GM19455 (cell line): ENCODE data around the gene LHB.

Experiments
- ATAC-seq: cut with Tn5 transposase; IDR thresholded peaks from one replicate; pipeline ENCODE4 v1.9.1; 2021; ENCODE audit not compliant: unreplicated experiment

Gene LHB

GRCh38 chr19:49014123-49014869 is 2.6 kb downstream of the LHB start:
- ATAC-seq: no peak

- no peak for ATAC-seq
Observed at GRCh38 chr19:49011194-49011593, 5.7 kb downstream of the LHB start.

- no peak for ATAC-seq
Observed at GRCh38 chr19:49010453-49010852, 6.4 kb downstream of the LHB start.

GRCh38 chr19:49009828-49010227 is 7.1 kb downstream of the LHB start:
- no peak for ATAC-seq

- no peak for ATAC-seq
Observed at GRCh38 chr19:49006905-49007304, 10.0 kb downstream of the LHB start.

- ATAC-seq: no peak
Observed at GRCh38 chr19:49004964-49005614, 11.8 kb downstream of the LHB start.

GRCh38 chr19:49004133-49004532 is 12.8 kb downstream of the LHB start:
- no peak for ATAC-seq

- ATAC-seq: no peak
Observed at GRCh38 chr19:48999481-49000325, 17.2 kb downstream of the LHB start.

GRCh38 chr19:48997972-48998371 is 18.9 kb downstream of the LHB start:
- ATAC-seq: no peak

- no peak for ATAC-seq
Observed at GRCh38 chr19:48994035-48994386, 22.9 kb downstream of the LHB start.

GRCh38 chr19:48993175-48994034 is 23.5 kb downstream of the LHB start, which contains the start of the genes GYS1 and RUVBL2:
Gene GYS1 (minus strand): TSS chr19:48993309. CDS start chr19:48993112, 197 bp downstream.
Gene RUVBL2 (plus strand): TSS chr19:48993887. CDS start chr19:48993912, 25 bp downstream.
- peak; percentile 82 for ATAC-seq

GRCh38 chr19:48992581-48993174 is 24.2 kb downstream of the LHB start:
- no peak for ATAC-seq

GRCh38 chr19:48991873-48992580 is 24.9 kb downstream of the LHB start:
- ATAC-seq: no peak

GRCh38 chr19:48991011-48991609 is 25.8 kb downstream of the LHB start:
- no peak for ATAC-seq

GRCh38 chr19:48990400-48990799 is 26.5 kb downstream of the LHB start:
- ATAC-seq: no peak

- no peak for ATAC-seq
Observed at GRCh38 chr19:48989701-48990291, 27.1 kb downstream of the LHB start.

- no peak for ATAC-seq
Observed at GRCh38 chr19:48988860-48989259, 28.0 kb downstream of the LHB start.

GRCh38 chr19:48988286-48988685 is 28.6 kb downstream of the LHB start:
- ATAC-seq: no peak

GRCh38 chr19:48987323-48987722 is 29.6 kb downstream of the LHB start:
- no peak for ATAC-seq
